Stimulated activated naive CD8-positive, alpha-beta T cell treated with anti-CD3 and anti-CD28 coated beads, Interleukin-15, Interleukin-2, amounts not matched to agents 100 U/mL and 50 U/mL, for 24 hours (primary cell): Measurements from ENCODE around the gene CCDC60.

Experiments used
- ATAC-seq: fragments of 150-1000 bp; cut with Tn5 transposase; one replicate; pipeline ENCODE4 v1.10.0; 2021
- DNase-seq: peaks from one replicate; pipeline ENCODE4 v3.0.0; 2021

Gene CCDC60

GRCh38 chr12:119447618-119448017 is 113.1 kb downstream of the CCDC60 start:
- DNase-seq (no peak), ATAC-seq (no peak)

GRCh38 chr12:119448611-119449131 is 114.1 kb downstream of the CCDC60 start:
- no peak for ATAC-seq
- no peak for DNase-seq

- no peak for DNase-seq
- no peak for ATAC-seq
Observed at GRCh38 chr12:119450771-119451170, 116.2 kb downstream of the CCDC60 start.

- ATAC-seq (no peak), DNase-seq (no peak)
Observed at GRCh38 chr12:119456824-119457223, 122.3 kb downstream of the CCDC60 start.

GRCh38 chr12:119457271-119457670 is 122.7 kb downstream of the CCDC60 start:
- DNase-seq: no peak
- ATAC-seq: no peak

- ATAC-seq (no peak), DNase-seq (no peak)
Observed at GRCh38 chr12:119459481-119459880, 125.0 kb downstream of the CCDC60 start.

- no peak for DNase-seq
Observed at GRCh38 chr12:119460876-119461275, 126.3 kb downstream of the CCDC60 start.

GRCh38 chr12:119461636-119462214 is 127.2 kb downstream of the CCDC60 start:
- ATAC-seq (no peak), DNase-seq (no peak)

More at GRCh38 chr12:119460876-119461275, 126.3 kb downstream of the CCDC60 start:
- ATAC-seq: no peak

GRCh38 chr12:119463211-119463926 is 128.8 kb downstream of the CCDC60 start:
- no peak for ATAC-seq
- no peak for DNase-seq

- DNase-seq (no peak), ATAC-seq (no peak)
Observed at GRCh38 chr12:119468296-119468695, 133.8 kb downstream of the CCDC60 start.

- DNase-seq (no peak), ATAC-seq (no peak)
Observed at GRCh38 chr12:119475650-119476049, 141.1 kb downstream of the CCDC60 start.

GRCh38 chr12:119476951-119477350 is 142.4 kb downstream of the CCDC60 start:
- DNase-seq (no peak), ATAC-seq (no peak)

- no peak for ATAC-seq
Observed at GRCh38 chr12:119479121-119479561, 144.6 kb downstream of the CCDC60 start.

GRCh38 chr12:119480551-119480950 is 146.0 kb downstream of the CCDC60 start:
- DNase-seq (no peak), ATAC-seq (no peak)

More at GRCh38 chr12:119479121-119479561, 144.6 kb downstream of the CCDC60 start:
- no peak for DNase-seq

GRCh38 chr12:119486599-119487154 is 152.1 kb downstream of the CCDC60 start:
- DNase-seq: no peak
- no peak for ATAC-seq

GRCh38 chr12:119491814-119492213 is 157.3 kb downstream of the CCDC60 start:
- ATAC-seq: no peak
- no peak for DNase-seq

GRCh38 chr12:119500209-119500608 is 165.7 kb downstream of the CCDC60 start:
- no peak for DNase-seq
- no peak for ATAC-seq

- no peak for ATAC-seq
- no peak for DNase-seq
Observed at GRCh38 chr12:119501052-119501451, 166.5 kb downstream of the CCDC60 start.

GRCh38 chr12:119505001-119505400 is 170.5 kb downstream of the CCDC60 start:
- no peak for ATAC-seq
- no peak for DNase-seq

- DNase-seq: no peak
- ATAC-seq: no peak
Observed at GRCh38 chr12:119512772-119513497, 178.4 kb downstream of the CCDC60 start.

- DNase-seq (no peak), ATAC-seq (no peak)
Observed at GRCh38 chr12:119528241-119528640, 193.7 kb downstream of the CCDC60 start.

- no peak for DNase-seq
- ATAC-seq: no peak
Observed at GRCh38 chr12:119540476-119540875, 205.9 kb downstream of the CCDC60 start.
